Lower leg skin (tissue), 3 donors: ENCODE results near the gene NSUN7.

ENCODE experiments used
- CTCF ChIP-seq, 3 donors: fragments of 450-650 bp; IDR thresholded peaks; one replicate each; pipeline ENCODE4 v1.5.1; 2016; ENCODE audit warnings: antibody characterized with exemption in 3 of 3, mild to moderate bottlenecking in 3 of 3, moderate library complexity in 2 of 3
- POLR2A ChIP-seq, 2 donors: fragments of 450-650 bp; IDR thresholded peaks; one replicate each; pipeline ENCODE4 v1.6.1; 2016 to 2017; ENCODE audit warnings: antibody characterized with exemption in 2 of 2, mild to moderate bottlenecking in 1 of 2, moderate library complexity in 1 of 2

GRCh38 chr4:40778090-40778489 lies 28.3 kb downstream of the NSUN7 start:
- TF ChIP-seq POLR2A (IDR thresholded peaks at IDR 0.05) (no peak), CTCF (IDR thresholded peaks at IDR 0.05) (no peak)
